HG03196 (cell line): ENCODE data around the gene NTSR1.

Experiments used
- ATAC-seq: cut with Tn5 transposase; IDR thresholded peaks from one replicate; pipeline ENCODE4 v1.9.1; 2021; ENCODE audit not compliant: unreplicated experiment

NTSR1 gene

GRCh38 chr20:62737271-62737811 is 28.7 kb downstream of the NTSR1 start:
- ATAC-seq: no peak

GRCh38 chr20:62738025-62738881 is 29.6 kb downstream of the NTSR1 start:
- no peak for ATAC-seq

- ATAC-seq: no peak
Observed at GRCh38 chr20:62739067-62739466, 30.4 kb downstream of the NTSR1 start.

- ATAC-seq: peak; percentile 22
Observed at GRCh38 chr20:62739581-62740285, 31.1 kb downstream of the NTSR1 start.

- ATAC-seq: peak; percentile 67
Observed at GRCh38 chr20:62740286-62741141, 31.9 kb downstream of the NTSR1 start.

GRCh38 chr20:62741191-62741691 is 32.6 kb downstream of the NTSR1 start:
- ATAC-seq: no peak

- ATAC-seq: no peak
Observed at GRCh38 chr20:62741701-62742491, 33.3 kb downstream of the NTSR1 start.

GRCh38 chr20:62742550-62742949 is 33.9 kb downstream of the NTSR1 start:
- no peak for ATAC-seq

- no peak for ATAC-seq
Observed at GRCh38 chr20:62742979-62743776, 34.5 kb downstream of the NTSR1 start.

- no peak for ATAC-seq
Observed at GRCh38 chr20:62743777-62744317, 35.2 kb downstream of the NTSR1 start.

- no peak for ATAC-seq
Observed at GRCh38 chr20:62744741-62745191, 36.1 kb downstream of the NTSR1 start.

- ATAC-seq: no peak
Observed at GRCh38 chr20:62745279-62745951, 36.8 kb downstream of the NTSR1 start.

- ATAC-seq: no peak
Observed at GRCh38 chr20:62745952-62746288, 37.3 kb downstream of the NTSR1 start.

GRCh38 chr20:62748311-62748710 is 39.7 kb downstream of the NTSR1 start:
- ATAC-seq: no peak

- no peak for ATAC-seq
Observed at GRCh38 chr20:62749851-62750445, 41.3 kb downstream of the NTSR1 start.

GRCh38 chr20:62751551-62752150 is 43.0 kb downstream of the NTSR1 start:
- ATAC-seq: no peak

GRCh38 chr20:62752181-62752670 is 43.6 kb downstream of the NTSR1 start:
- ATAC-seq: no peak
